K562 (cell line): Measurements from ENCODE around the gene SYK. TPM values are rescaled to one million over a fixed set of nuclear protein-coding genes. Genes with fewer than 3 reads are reported as not detected.

ENCODE experiments used
- ATAC-seq: fragments of 200-7000 bp; cut with Tn5 transposase; 3 replicates; pipeline ENCODE4 v1.9.1; 2020; ENCODE audit warnings: moderate library complexity
- BruUV-seq: library from RNA; stranded (reverse); fragments of 400-500 nt; replicated peaks from 2 replicates; lab custom pipeline; 2021; lab: Mats Ljungman, UMichigan
- CTCF ChIA-PET: fragments of 300-600 bp; formaldehyde crosslinking; extraction: SDS; loops from one replicate; lab custom pipeline; 2021; ENCODE audit warnings: low intra/inter-chr PET ratio; lab: Yijun Ruan, JAX
- POLR2A ChIA-PET: fragments of 300-600, 350-650 bp; sonication (Branson Sonifier 250); formaldehyde crosslinking; extraction: SDS; loops from one replicate; lab custom pipeline; 2021; ENCODE audit warnings: antibody characterized with exemption, inconsistent platforms; lab: Yijun Ruan, JAX
- DNase-seq, 4 experiments: peaks; one replicate each; pipeline versions ENCODE4 v3.0.0 to v3.0.0-alpha.2; 2011 to 2018; ENCODE audit warnings: low spot score in 3 of 4, mixed read lengths in 3 of 4; ENCODE audit errors: extremely low read depth in 1 of 4
- FAIRE-seq: peaks from 2 replicates; lab custom pipeline; 2011; peaks lifted over from hg19 to GRCh38; lab: Jason Lieb, UNC
- H2AFZ ChIP-seq: 2 replicates; pipeline ENCODE4 v1.6.0; 2011; ENCODE audit warnings: low read depth, low read length, control low read depth, inconsistent platforms
- H3K27ac ChIP-seq: fragments of 200-600 bp; 3 replicates; pipeline ENCODE4 v1.8.0; 2011; ENCODE audit warnings: low read depth, mild to moderate bottlenecking, control low read depth, inconsistent platforms, low read length, moderate library complexity, mixed read lengths; ENCODE audit errors: extremely low read depth
- H3K27me3 ChIP-seq, 2 experiments: fragments of 300-600 bp in 1 of 2; 2 replicates in 1 of 2; 3 replicates in 1 of 2; pipeline versions ENCODE4 v1.6.0 to v1.8.0; 2011; ENCODE audit warnings: inconsistent platforms in 2 of 2, low read length in 2 of 2, mild to moderate bottlenecking in 1 of 2, mixed read lengths in 1 of 2, moderate library complexity in 1 of 2; ENCODE audit not compliant: control insufficient read depth in 2 of 2, insufficient read depth in 2 of 2
- H3K36me3 ChIP-seq: fragments of 300-600 bp; 3 replicates; pipeline ENCODE4 v1.8.0; 2011; ENCODE audit warnings: mild to moderate bottlenecking, low read length, inconsistent platforms; ENCODE audit not compliant: control insufficient read depth, insufficient read depth
- H3K4me1 ChIP-seq, 2 experiments: fragments of 200-600 bp in 1 of 2; replicated peaks in 1 of 2; 2 replicates in 1 of 2; 3 replicates in 1 of 2; pipeline versions ENCODE4 v1.5.1 to v1.8.0; 2011; ENCODE audit warnings: inconsistent platforms in 2 of 2, low read length in 2 of 2, mild to moderate bottlenecking in 1 of 2, mixed read lengths in 1 of 2, moderate library complexity in 1 of 2; ENCODE audit not compliant: control insufficient read depth in 2 of 2, insufficient read depth in 2 of 2
- H3K4me2 ChIP-seq: 2 replicates; pipeline ENCODE4 v1.6.1; 2011; ENCODE audit warnings: low read length, control low read depth, inconsistent platforms, mixed read lengths; ENCODE audit not compliant: insufficient read depth
- H3K4me3 ChIP-seq: fragments of 200-600 bp; sonication (generic), shearing (Covaris generic); 2 replicates; pipeline ENCODE4 v1.5.1; 2016; ENCODE audit warnings: control low read depth, inconsistent platforms
- H3K79me2 ChIP-seq: fragments of 200-600 bp; 3 replicates; pipeline ENCODE4 v1.8.0; 2011; ENCODE audit warnings: low read length, inconsistent platforms; ENCODE audit not compliant: control insufficient read depth, insufficient read depth
- H3K9ac ChIP-seq, 2 experiments: 2 replicates each; pipeline versions ENCODE4 v1.6.0 to v1.6.1; 2011; ENCODE audit warnings: low read depth in 2 of 2, low read length in 2 of 2, control low read depth in 1 of 2, inconsistent platforms in 1 of 2, mild to moderate bottlenecking in 1 of 2, mixed read lengths in 1 of 2; ENCODE audit not compliant: insufficient read depth in 1 of 2
- H3K9me1 ChIP-seq: one replicate; pipeline ENCODE4 v1.6.0; 2011; ENCODE audit warnings: inconsistent platforms, mild to moderate bottlenecking, low read length, moderate library complexity; ENCODE audit not compliant: control insufficient read depth, insufficient read depth
- H3K9me3 ChIP-seq: replicated peaks from 2 replicates; pipeline ENCODE4 v1.5.1; 2011; ENCODE audit warnings: low read depth, low read length, inconsistent platforms; ENCODE audit not compliant: control insufficient read depth, insufficient read depth
- H4K20me1 ChIP-seq: replicated peaks from 2 replicates; pipeline ENCODE4 v1.6.1; 2011; ENCODE audit warnings: low read length, inconsistent platforms, mixed read lengths; ENCODE audit not compliant: control insufficient read depth, insufficient read depth
- HDAC1 ChIP-seq, 2 experiments: fragments of 450-650 bp; IDR thresholded peaks; 2 replicates each; pipeline ENCODE4 v1.6.1; 2016 to 2017; ENCODE audit warnings: inconsistent platforms in 1 of 2, mild to moderate bottlenecking in 1 of 2, moderate library complexity in 1 of 2
- NRF1 ChIP-seq, 2 experiments: fragments of 450-650 bp; IDR thresholded peaks in 1 of 2; conservative IDR thresholded peaks in 1 of 2; 2 replicates each; pipeline ENCODE4 v1.6.1; 2014; ENCODE audit warnings: mild to moderate bottlenecking in 2 of 2
- SAFB2 ChIP-seq: fragments of 200-400 bp; formaldehyde crosslinking; IDR thresholded peaks from 2 replicates; pipeline ENCODE4 v1.6.1; 2018; ENCODE audit warnings: borderline replicate concordance, low read length, low read depth, moderate library complexity; ENCODE audit not compliant: severe bottlenecking
- ZNF143 ChIP-seq: sonication (generic); formaldehyde crosslinking; IDR thresholded peaks from 2 replicates; pipeline ENCODE4 v1.9.0; 2022; ENCODE audit warnings: mild to moderate bottlenecking, missing genetic modification reagents
- WGBS: fragments of 100-300 bp; shearing (Covaris generic); methylation state at CpG from one replicate; pipeline ENCODE4 v1.1.6; 2016; ENCODE audit warnings: low coverage, mixed read lengths; ENCODE audit not compliant: insufficient coverage; ENCODE audit errors: missing lambda C conversion rate; 5-methylcytosine and 5-hydroxymethylcytosine counted together
- in situ Hi-C: fragments of 300-500 bp; cut with MboI; formaldehyde crosslinking; loops from 4 replicates; pipeline ENCODE4 v1.15.0; 2018; ENCODE audit warnings: inconsistent platforms, mixed read lengths
- intact Hi-C: fragments of 100-400 bp; cut with micrococcal nuclease; formaldehyde crosslinking; loops from 2 replicates; pipeline ENCODE4 v1.14.2; 2022
- polyA plus RNA-seq, 8 experiments: library from polyadenylated mRNA; depleted of rRNA in 4 of 8; stranded (reverse) in 5 of 8; unstranded in 3 of 8; fragments of >200 nt; fragmentation: Nextera tagmentation in 2 of 8; fragmentation: Illumina TruSeq in 1 of 8; extraction: Ambion mirVana in 2 of 8; extraction: Trizol in 1 of 8; gene quantifications; 2 replicates each; pipeline versions ENCODE4 v1.2.1 to v1.2.3, GENCODE V29; 2011 to 2014; ENCODE audit warnings: inconsistent platforms in 1 of 8, missing spikeins in 1 of 8
- total RNA-seq, 7 experiments: library from RNA; depleted of rRNA in 6 of 7; stranded (reverse); fragments of >200 nt in 6 of 7; fragmentation: Illumina TruSeq in 2 of 7; extraction: Trizol in 2 of 7; gene quantifications; 2 replicates each; pipeline versions ENCODE4 v1.2.1 to v1.2.3, GENCODE V29; 2011 to 2021; ENCODE audit warnings: low replicate concordance in 1 of 7
- TF ChIP-seq, protein P1 (sequence below): fragments of 200-600 bp; sonication (generic); IDR thresholded peaks from one replicate; pipeline ENCODE4 v1.6.1; 2012; ENCODE audit warnings: mild to moderate bottlenecking, low read depth, low read length, inconsistent platforms

SYK gene
- total and polyA plus RNA-seq, 9 of the 15 experiments (the other 6 are each of a cell fraction or from before 2014, with no cell fraction given), result 3.9 to 32.7 (median 16.7) TPM

DNA sequence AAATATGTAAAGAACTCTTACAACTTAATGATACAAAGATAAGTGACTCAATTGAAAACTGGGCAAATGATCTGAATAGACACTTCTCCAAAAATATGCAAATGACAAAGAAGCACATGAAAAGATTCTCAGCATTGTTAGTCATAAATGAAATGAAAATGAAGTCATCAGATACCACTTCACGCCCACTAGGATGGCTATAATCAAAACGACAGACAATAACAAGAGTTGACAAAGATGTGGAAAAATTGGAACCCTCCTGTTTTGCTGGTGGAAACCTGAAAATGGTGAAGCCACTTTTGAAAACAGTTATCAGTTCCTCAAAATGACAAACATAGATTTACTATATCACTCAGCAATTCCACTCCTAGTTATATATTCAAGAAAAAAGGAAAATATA lies 7.9 kb upstream of the SYK start:
- Histone ChIP-seq H3K36me3 (no peaks in the 10 kb centered on the region), H3K27ac (no peak overlapping the region), H3K4me3 (no peak overlapping the region), H3K27me3 (peaks cover 0 to 4% of the 10 kb centered on the region in 2 experiments; a peak in 1 of 5 replicates), H3K4me2 (no peak overlapping the region), H3K79me2 (no peaks in the 10 kb centered on the region), H2AFZ (no peak overlapping the region), H4K20me1 (no peaks in the 10 kb centered on the region), H3K9me1 (no peaks in the 10 kb centered on the region), H3K9me3 (no peaks in the 10 kb centered on the region), H3K4me1 (no peaks in the 10 kb centered on the region; a peak in 2 of 5 replicates), H3K9ac (no peak overlapping the region)
- DNase-seq (no peak), ATAC-seq (no peak), FAIRE-seq (no peak)
- in situ Hi-C loops, result no loop called here
- WGBS, result 0% methylated on average over 2 of the region's 2 CpGs
- BruUV-seq, result no TSS peak
- intact Hi-C loops, result no loop called here
- ChIA-PET POLR2A (no interaction called here), CTCF (no interaction called here)
- no peak for TF ChIP-seq ZNF143 (CRISPR knock-in tag)
- TF ChIP-seq HDAC1 (IDR thresholded peaks at IDR 0.05), result no peak
- no peak for TF ChIP-seq NRF1 (conservative IDR thresholded peaks at IDR 0.05 in 1 of 2, IDR thresholded peaks at IDR 0.05 in 1 of 2)
- no peak for TF ChIP-seq SAFB2
- TF ChIP-seq, protein P1, sequence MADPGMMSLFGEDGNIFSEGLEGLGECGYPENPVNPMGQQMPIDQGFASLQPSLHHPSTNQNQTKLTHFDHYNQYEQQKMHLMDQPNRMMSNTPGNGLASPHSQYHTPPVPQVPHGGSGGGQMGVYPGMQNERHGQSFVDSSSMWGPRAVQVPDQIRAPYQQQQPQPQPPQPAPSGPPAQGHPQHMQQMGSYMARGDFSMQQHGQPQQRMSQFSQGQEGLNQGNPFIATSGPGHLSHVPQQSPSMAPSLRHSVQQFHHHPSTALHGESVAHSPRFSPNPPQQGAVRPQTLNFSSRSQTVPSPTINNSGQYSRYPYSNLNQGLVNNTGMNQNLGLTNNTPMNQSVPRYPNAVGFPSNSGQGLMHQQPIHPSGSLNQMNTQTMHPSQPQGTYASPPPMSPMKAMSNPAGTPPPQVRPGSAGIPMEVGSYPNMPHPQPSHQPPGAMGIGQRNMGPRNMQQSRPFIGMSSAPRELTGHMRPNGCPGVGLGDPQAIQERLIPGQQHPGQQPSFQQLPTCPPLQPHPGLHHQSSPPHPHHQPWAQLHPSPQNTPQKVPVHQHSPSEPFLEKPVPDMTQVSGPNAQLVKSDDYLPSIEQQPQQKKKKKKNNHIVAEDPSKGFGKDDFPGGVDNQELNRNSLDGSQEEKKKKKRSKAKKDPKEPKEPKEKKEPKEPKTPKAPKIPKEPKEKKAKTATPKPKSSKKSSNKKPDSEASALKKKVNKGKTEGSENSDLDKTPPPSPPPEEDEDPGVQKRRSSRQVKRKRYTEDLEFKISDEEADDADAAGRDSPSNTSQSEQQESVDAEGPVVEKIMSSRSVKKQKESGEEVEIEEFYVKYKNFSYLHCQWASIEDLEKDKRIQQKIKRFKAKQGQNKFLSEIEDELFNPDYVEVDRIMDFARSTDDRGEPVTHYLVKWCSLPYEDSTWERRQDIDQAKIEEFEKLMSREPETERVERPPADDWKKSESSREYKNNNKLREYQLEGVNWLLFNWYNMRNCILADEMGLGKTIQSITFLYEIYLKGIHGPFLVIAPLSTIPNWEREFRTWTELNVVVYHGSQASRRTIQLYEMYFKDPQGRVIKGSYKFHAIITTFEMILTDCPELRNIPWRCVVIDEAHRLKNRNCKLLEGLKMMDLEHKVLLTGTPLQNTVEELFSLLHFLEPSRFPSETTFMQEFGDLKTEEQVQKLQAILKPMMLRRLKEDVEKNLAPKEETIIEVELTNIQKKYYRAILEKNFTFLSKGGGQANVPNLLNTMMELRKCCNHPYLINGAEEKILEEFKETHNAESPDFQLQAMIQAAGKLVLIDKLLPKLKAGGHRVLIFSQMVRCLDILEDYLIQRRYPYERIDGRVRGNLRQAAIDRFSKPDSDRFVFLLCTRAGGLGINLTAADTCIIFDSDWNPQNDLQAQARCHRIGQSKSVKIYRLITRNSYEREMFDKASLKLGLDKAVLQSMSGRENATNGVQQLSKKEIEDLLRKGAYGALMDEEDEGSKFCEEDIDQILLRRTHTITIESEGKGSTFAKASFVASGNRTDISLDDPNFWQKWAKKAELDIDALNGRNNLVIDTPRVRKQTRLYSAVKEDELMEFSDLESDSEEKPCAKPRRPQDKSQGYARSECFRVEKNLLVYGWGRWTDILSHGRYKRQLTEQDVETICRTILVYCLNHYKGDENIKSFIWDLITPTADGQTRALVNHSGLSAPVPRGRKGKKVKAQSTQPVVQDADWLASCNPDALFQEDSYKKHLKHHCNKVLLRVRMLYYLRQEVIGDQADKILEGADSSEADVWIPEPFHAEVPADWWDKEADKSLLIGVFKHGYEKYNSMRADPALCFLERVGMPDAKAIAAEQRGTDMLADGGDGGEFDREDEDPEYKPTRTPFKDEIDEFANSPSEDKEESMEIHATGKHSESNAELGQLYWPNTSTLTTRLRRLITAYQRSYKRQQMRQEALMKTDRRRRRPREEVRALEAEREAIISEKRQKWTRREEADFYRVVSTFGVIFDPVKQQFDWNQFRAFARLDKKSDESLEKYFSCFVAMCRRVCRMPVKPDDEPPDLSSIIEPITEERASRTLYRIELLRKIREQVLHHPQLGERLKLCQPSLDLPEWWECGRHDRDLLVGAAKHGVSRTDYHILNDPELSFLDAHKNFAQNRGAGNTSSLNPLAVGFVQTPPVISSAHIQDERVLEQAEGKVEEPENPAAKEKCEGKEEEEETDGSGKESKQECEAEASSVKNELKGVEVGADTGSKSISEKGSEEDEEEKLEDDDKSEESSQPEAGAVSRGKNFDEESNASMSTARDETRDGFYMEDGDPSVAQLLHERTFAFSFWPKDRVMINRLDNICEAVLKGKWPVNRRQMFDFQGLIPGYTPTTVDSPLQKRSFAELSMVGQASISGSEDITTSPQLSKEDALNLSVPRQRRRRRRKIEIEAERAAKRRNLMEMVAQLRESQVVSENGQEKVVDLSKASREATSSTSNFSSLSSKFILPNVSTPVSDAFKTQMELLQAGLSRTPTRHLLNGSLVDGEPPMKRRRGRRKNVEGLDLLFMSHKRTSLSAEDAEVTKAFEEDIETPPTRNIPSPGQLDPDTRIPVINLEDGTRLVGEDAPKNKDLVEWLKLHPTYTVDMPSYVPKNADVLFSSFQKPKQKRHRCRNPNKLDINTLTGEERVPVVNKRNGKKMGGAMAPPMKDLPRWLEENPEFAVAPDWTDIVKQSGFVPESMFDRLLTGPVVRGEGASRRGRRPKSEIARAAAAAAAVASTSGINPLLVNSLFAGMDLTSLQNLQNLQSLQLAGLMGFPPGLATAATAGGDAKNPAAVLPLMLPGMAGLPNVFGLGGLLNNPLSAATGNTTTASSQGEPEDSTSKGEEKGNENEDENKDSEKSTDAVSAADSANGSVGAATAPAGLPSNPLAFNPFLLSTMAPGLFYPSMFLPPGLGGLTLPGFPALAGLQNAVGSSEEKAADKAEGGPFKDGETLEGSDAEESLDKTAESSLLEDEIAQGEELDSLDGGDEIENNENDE, result no peak
